Measurements from ENCODE around the gene CYTH3. TPM values are rescaled to one million over a fixed set of nuclear protein-coding genes. Genes with fewer than 3 reads are reported as not detected.

The CYTH3 gene
- polyA plus RNA-seq, 2 of the 4 experiments (the other 2 are of a cell fraction), result 18.6 to 24.2 TPM

- no peak overlapping the region for H3K4me3 ChIP-seq
- ATAC-seq (no peak), FAIRE-seq (no peak), DNase-seq (ENCODE audit: low read depth in 1 of 2, low spot score in 1 of 2) (no peak)
- no peak overlapping the region for H3K4me2 ChIP-seq
- ChIA-PET POLR2A (no interaction called here), CTCF (interaction anchor here (1.0 to 5.8 kb wide), 5 partner anchors 9 to 167 kb away, joined by 3 to 102 read pairs (median 7); no protein-coding TSS in a partner anchor)
- H3K9me3 ChIP-seq, result no peaks in the 10 kb centered on the region
- H3K27ac ChIP-seq, result no peak overlapping the region
- TF ChIP-seq ATOH8 (CRISPR knock-in tag; IDR thresholded peaks at IDR 0.05; ENCODE audit: low read depth), result no peak
- TF ChIP-seq HOXB13 (CRISPR knock-in tag; IDR thresholded peaks at IDR 0.05; ENCODE audit: low read depth), result no peak
- no peak for TF ChIP-seq JUN (IDR thresholded peaks at IDR 0.05)
- no peak for TF ChIP-seq RAD21 (conservative IDR thresholded peaks at IDR 0.05 in 1 of 2, IDR thresholded peaks at IDR 0.05 in 1 of 2)
- no peak for TF ChIP-seq NFE2L2 (conservative IDR thresholded peaks at IDR 0.05; ENCODE audit: low read length)
- 93% methylated on average over 28 of the region's 28 CpGs for WGBS (ENCODE audit: missing lambda C conversion rate)
- H3K4me1 ChIP-seq, result no peaks in the 10 kb centered on the region
Observed at GRCh38 chr7:6157685-6158423, 114.6 kb downstream of the CYTH3 start.

GRCh38 chr7:6156734-6157133 lies 115.7 kb downstream of the CYTH3 start:
- no peak overlapping the region for H3K4me2 ChIP-seq
- ChIA-PET POLR2A (interaction anchor here (0.6 kb wide), 1 partner anchor 126 kb away, joined by 3 read pairs; no protein-coding TSS in a partner anchor), CTCF (interaction anchor here (1.3 to 2.9 kb wide), 3 partner anchors 108 to 167 kb away, joined by 3 to 20 read pairs (median 7); no protein-coding TSS in a partner anchor)
- no peak for TF ChIP-seq FOXS1 (CRISPR knock-in tag; IDR thresholded peaks at IDR 0.05)
- no peak for TF ChIP-seq ZNF302 (CRISPR knock-in tag; IDR thresholded peaks at IDR 0.05)
- TF ChIP-seq NR3C1 (IDR thresholded peaks at IDR 0.05), result no peak
- no peak for TF ChIP-seq REST (IDR thresholded peaks at IDR 0.05)
- TF ChIP-seq FOSL2 (IDR thresholded peaks at IDR 0.05), result no peak
- TF ChIP-seq FOSL2 (CRISPR knock-in tag; IDR thresholded peaks at IDR 0.05), result no peak
- no peak for TF ChIP-seq CHD2 (IDR thresholded peaks at IDR 0.05; ENCODE audit: low read length, partially characterized antibody)
- TF ChIP-seq HOXB5 (CRISPR knock-in tag; IDR thresholded peaks at IDR 0.05), result no peak
- no peak for TF ChIP-seq HOXB13 (CRISPR knock-in tag; IDR thresholded peaks at IDR 0.05; ENCODE audit: low read depth)
- FAIRE-seq, result no peak
- no peaks in the 10 kb centered on the region for H3K4me1 ChIP-seq
- ATAC-seq, result no peak
- no peak overlapping the region for H3K27ac ChIP-seq
- no peak for DNase-seq (ENCODE audit: low read depth in 1 of 2, low spot score in 1 of 2)
- H3K9me3 ChIP-seq, result no peaks in the 10 kb centered on the region
- H3K4me3 ChIP-seq, result no peak overlapping the region
- WGBS (ENCODE audit: missing lambda C conversion rate), result 94% methylated on average over 11 of the region's 11 CpGs

- WGBS (ENCODE audit: missing lambda C conversion rate), result 96% methylated on average over 11 of the region's 11 CpGs
- no peak for DNase-seq (ENCODE audit: low read depth in 1 of 2, low spot score in 1 of 2)
- Histone ChIP-seq H3K27ac (no peak overlapping the region), H3K4me2 (no peak overlapping the region), H3K4me3 (no peak overlapping the region), H3K9me3 (no peaks in the 10 kb centered on the region), H3K4me1 (no peaks in the 10 kb centered on the region)
- no peak for TF ChIP-seq HEYL (CRISPR knock-in tag; IDR thresholded peaks at IDR 0.05)
- no peak for TF ChIP-seq JUN (IDR thresholded peaks at IDR 0.05)
- no peak for TF ChIP-seq CHD4 (IDR thresholded peaks at IDR 0.05; ENCODE audit: borderline replicate concordance)
- no peak for TF ChIP-seq GATA3 (IDR thresholded peaks at IDR 0.05; ENCODE audit: borderline replicate concordance)
- no peak for TF ChIP-seq RAD21 (conservative IDR thresholded peaks at IDR 0.05 in 1 of 2, IDR thresholded peaks at IDR 0.05 in 1 of 2)
- no peak for TF ChIP-seq CBX2 (IDR thresholded peaks at IDR 0.05; ENCODE audit: borderline replicate concordance, low read depth)
- no peak for TF ChIP-seq MYC (IDR thresholded peaks at IDR 0.05; ENCODE audit: borderline replicate concordance, low read length)
- no peak for TF ChIP-seq REST (IDR thresholded peaks at IDR 0.05)
- no peak for TF ChIP-seq ATOH8 (CRISPR knock-in tag; IDR thresholded peaks at IDR 0.05; ENCODE audit: low read depth)
- POLR2A ChIA-PET, result no interaction called here
- CTCF ChIA-PET, result interaction anchor here (0.7 to 2.9 kb wide), 5 partner anchors 9 to 168 kb away, joined by 3 to 20 read pairs (median 3); no protein-coding TSS in a partner anchor
- no peak for FAIRE-seq
- ATAC-seq, result no peak
Observed at GRCh38 chr7:6155596-6155995, 116.8 kb downstream of the CYTH3 start.

Data from A549 (cell line).